Left forelimb (tissue), 1 donor: ENCODE results near the gene TRIM28.
A peak's percentile ranks its signal among the peaks of the same experiment; 100 is the strongest.

Experiments used
- DNase-seq: peaks from one replicate; pipeline ENCODE4 v3.0.0-alpha.2; 2018; ENCODE audit warnings: low spot score

The TRIM28 gene

GRCh38 chr19:58579473-58580142 lies 35.7 kb downstream of the TRIM28 start:
- no peak for DNase-seq

GRCh38 chr19:58581227-58582141 lies 37.6 kb downstream of the TRIM28 start:
- peak; percentile 87 for DNase-seq

DNA sequence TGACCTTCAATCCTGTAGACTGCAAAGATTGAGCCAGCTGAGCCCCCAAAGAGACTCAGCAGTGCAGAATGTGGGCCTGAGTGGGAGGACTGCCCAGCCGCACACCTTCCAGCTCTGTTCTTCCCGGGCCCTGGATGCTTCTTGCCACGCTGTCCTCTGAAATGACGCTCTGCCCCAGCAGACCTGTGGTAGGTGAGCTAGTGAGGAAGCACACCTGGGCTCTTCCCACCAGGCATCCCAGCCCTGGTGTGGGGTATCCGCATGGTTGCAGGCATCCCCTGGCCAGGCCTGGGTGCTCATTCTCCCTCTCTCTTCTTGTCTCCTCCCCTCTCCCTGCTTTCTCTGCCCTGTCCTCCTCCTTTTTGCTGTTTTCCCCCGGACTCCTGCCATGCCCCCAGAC lies 39.1 kb downstream of the TRIM28 start:
- DNase-seq = no peak

DNA sequence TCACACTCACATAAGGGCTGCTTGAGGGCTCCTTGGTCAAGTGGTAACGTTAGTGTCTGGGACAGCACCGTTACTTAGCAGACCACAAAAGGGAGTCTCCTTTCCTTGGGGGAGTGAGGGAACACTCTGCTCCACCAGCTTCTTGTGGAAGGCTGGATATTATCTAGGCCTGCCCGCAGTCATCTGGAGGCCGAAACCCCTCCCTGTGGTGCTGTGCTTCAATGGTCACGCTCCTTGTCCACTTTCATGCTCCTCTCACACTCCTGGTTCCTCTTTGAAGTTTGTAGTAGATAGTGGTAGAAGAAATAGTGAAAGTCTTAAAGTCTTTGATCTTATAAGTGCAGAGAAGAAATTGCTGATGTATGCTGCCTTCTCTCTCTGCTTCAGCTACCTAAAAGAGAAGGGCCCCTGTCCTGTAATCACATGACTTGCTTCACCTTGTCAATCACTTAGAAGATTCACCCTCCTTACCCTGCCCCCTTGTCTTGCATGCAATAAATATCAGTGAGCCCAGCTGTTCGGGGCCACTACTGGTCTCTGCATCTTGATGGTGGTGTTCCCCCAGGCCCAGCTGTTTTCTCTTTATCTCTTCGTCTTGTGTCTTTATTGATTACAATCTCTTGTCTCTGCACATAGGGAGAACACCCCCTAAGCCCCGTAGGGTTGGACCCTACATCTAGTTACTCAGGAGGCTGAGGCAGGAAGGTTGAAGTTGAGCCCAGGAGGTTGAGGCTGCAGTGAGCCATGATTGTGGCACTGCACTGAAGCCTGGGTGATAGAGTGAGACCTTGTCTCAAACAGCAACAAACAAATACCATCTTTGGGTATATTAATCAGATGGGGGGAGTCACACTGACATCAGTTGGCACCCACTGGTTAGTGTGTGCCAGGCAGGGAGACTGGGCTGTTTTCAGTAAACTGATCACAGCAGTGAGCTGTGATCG lies 40.9 kb downstream of the TRIM28 start:
- no peak for DNase-seq

DNA sequence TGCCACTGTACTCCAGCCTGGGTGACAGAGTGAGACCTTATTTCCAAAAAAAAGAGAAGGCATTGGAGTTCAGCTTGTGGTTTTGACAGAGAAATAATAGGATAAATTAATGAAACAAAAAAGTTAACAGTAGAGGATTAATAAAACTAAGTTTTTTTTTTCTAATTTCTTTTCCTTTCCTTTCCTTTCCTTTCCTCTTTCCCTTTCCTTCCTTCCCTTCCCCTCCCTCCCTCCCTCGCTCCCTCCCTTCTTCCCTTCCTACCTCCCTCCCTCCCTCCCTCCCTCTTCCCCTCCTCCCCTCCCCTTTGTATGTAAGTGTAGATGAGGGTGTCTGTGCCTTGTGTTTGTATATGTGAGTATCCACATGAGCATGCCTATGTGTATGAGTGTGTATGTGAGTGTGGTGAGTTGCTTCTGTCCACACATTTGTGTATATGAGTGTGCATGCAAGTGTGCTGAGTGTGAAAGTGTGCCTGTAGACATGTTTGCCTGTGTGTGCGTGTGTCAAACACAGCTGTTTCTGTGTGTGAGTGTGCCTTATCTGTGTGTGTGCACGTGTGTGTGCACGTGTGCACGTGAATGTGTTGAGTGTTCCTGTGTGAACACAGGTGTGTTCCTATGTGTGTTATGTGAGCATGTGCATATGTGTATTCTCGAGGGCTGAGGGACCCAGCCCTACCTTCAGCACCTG lies 41.7 kb downstream of the TRIM28 start:
- DNase-seq = no peak

DNA sequence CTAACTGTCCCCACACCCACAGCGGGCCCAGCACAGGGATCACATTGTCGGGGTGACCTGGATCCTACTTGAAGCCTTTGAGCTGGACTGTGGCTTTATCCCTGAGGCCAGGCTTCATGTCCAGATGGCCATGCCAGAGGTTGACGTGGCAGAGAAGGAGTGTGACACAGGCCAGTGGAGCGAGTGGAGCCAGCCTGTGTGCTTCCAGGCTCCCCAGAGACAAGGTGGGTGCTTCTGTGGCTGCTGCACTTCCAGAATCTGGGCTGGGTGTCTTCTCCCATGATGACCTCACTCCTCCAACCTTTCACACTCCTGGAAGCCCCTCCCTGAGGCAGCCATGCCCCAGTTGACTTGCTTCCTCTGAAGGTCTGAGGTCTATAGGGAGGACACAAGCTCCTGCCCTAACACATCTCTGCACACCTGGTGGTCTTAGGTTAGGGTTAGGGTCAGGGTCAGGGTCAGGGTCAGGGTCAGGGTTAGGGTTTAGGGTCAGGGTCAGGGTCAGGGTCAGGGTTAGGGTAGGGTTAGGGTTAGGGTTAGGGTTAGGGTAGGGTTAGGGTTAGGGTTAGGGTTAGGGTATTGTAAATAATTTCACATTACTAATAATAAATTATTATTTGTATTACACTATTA lies 42.4 kb downstream of the TRIM28 start:
- DNase-seq = no peak
